ENCODE data around the gene TMEM150C.
"Not testable (repeated sequence)": the region's sequence is repeated elsewhere in the genome, so short reads cannot be mapped to it uniquely, and the experiment has no call there.

DNA sequence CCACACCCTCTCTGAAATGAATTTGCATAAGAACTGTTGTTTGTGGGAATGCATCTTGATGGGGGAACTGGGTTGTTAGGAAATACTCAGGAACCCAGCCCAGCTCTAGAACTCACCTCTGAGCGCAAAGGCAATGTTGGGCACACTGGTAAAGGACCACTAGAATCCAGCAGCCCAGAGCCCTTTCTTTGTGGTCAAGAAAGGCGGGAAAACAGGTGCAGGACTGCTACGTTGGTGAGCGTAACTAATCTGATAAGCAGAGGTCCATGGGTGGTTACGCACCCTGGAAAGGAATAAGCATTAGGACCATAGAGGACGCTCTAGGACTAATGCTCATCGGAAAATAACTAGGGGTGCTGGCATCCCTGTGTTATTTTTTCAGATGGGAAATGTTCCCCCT, 85.9 kb downstream of the TMEM150C start:
- not testable (repeated sequence) for TF ChIP-seq EZH2 (IDR thresholded peaks at IDR 0.05; ENCODE audit: low read length, unreplicated experiment); CTCF (conservative IDR thresholded peaks at IDR 0.05; ENCODE audit: low read depth, low read length)

Measured in PC-3 (cell line).